Measurements from ENCODE around the gene ADORA3. TPM values are rescaled to one million over a fixed set of nuclear protein-coding genes. Genes with fewer than 3 reads are reported as not detected.

The ADORA3 gene
- total RNA-seq, 1 donor from 2014 or later, result not detected

DNA sequence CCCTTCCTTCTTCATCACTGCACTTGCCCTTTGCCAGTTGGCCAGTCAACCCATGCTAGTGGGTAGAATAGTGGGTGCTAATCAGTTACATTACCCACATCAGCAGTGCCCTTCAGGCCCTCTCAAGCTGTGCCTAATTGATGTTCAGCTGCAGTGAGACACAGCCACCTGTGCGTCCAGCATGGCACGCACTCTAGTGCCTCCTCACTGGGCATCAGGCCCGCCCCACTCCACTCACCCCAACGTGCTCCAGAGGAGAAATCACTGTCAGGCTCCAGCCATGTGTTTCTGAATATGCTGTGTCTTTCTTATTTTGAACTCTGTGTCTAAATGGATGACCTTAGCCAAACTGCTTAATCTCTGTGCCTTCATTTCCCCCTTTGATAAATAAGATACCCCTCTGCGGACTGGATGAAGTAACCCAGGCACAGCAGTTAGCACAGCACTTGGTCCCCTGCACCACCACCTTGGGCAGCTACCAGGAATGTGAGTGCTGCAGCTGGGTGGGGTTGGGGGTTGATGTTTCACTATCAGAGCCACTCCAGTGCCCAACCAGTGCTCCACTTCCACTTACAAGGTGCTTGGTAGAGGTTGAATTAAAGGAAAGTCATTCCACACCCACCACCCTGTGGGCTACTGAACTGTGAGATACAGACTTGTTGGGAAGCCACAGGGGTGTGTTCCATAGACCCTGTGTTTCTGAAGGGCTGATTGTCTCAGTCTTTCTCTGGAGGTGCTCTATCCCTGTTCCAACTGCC, 8.9 kb upstream of the ADORA3 start:
- no peak for FAIRE-seq
- DNase-seq (ENCODE audit: low read depth), result no peak
- Histone ChIP-seq H3K9me3 (ENCODE audit: insufficient read depth, low read depth, low read length) (no peaks in the 10 kb centered on the region), H2AFZ (ENCODE audit: low read depth, low read length) (no peak overlapping the region), H3K27ac (ENCODE audit: low read depth, low read length) (no peak overlapping the region), H4K20me1 (ENCODE audit: insufficient read depth, low read length) (no peaks in the 10 kb centered on the region), H3K79me2 (ENCODE audit: insufficient read depth, low read length) (no peaks in the 10 kb centered on the region), H3K4me3 (ENCODE audit: insufficient read depth, low read depth, low read length) (no peak overlapping the region), H3K9ac (ENCODE audit: low read length) (no peak overlapping the region), H3K4me2 (ENCODE audit: low read length) (no peak overlapping the region), H3K27me3 (ENCODE audit: insufficient read depth, low read length) (no peaks in the 10 kb centered on the region), H3K36me3 (ENCODE audit: insufficient read depth, low read length) (no peaks in the 10 kb centered on the region), H3K4me1 (ENCODE audit: insufficient read depth, low read length) (peaks cover 24% of the 10 kb centered on the region)
- peaks cover 2% of the 10 kb centered on the region for H3K36me3 Mint-ChIP-seq (ENCODE audit: low read depth, unreplicated experiment)
- H3K27me3 Mint-ChIP-seq (ENCODE audit: low read depth, unreplicated experiment), result peaks cover 25% of the 10 kb centered on the region
- no peaks in the 10 kb centered on the region for H3K4me1 Mint-ChIP-seq (ENCODE audit: low read depth, unreplicated experiment)
- no peak overlapping the region for H3K27ac Mint-ChIP-seq (ENCODE audit: unreplicated experiment)
- no peaks in the 10 kb centered on the region for H3K9me3 Mint-ChIP-seq (ENCODE audit: unreplicated experiment)
- no peak overlapping the region for H3K4me3 Mint-ChIP-seq (ENCODE audit: unreplicated experiment)
- TF ChIP-seq, protein P1, sequence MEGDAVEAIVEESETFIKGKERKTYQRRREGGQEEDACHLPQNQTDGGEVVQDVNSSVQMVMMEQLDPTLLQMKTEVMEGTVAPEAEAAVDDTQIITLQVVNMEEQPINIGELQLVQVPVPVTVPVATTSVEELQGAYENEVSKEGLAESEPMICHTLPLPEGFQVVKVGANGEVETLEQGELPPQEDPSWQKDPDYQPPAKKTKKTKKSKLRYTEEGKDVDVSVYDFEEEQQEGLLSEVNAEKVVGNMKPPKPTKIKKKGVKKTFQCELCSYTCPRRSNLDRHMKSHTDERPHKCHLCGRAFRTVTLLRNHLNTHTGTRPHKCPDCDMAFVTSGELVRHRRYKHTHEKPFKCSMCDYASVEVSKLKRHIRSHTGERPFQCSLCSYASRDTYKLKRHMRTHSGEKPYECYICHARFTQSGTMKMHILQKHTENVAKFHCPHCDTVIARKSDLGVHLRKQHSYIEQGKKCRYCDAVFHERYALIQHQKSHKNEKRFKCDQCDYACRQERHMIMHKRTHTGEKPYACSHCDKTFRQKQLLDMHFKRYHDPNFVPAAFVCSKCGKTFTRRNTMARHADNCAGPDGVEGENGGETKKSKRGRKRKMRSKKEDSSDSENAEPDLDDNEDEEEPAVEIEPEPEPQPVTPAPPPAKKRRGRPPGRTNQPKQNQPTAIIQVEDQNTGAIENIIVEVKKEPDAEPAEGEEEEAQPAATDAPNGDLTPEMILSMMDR (IDR thresholded peaks at IDR 0.05; ENCODE audit: insufficient read depth, low read depth, low read length), result no peak
- TF ChIP-seq EZH2 (IDR thresholded peaks at IDR 0.05; ENCODE audit: insufficient read depth, low read length), result no peak

DNA sequence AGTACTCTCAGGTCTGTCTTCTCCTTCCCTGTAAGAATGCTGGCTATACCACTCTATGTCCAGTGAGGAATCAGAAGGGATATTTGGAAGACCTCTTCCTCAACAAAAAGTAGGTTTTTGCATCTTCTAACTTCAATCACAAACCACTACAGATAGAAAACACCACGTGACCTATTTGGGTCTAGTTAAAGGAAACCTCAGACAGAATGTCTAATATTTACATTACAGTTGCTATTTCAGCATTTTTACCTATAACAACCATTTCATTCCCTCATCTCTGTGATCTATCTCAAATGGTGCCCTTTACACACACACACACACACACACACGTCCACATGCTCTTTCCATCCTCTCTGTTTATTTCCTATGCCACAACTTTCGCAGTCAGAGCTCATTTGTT, 7.9 kb upstream of the ADORA3 start:
- no peak for DNase-seq (ENCODE audit: low read depth)
- peaks cover 1% of the 10 kb centered on the region for H3K36me3 Mint-ChIP-seq (ENCODE audit: low read depth, unreplicated experiment)
- Histone ChIP-seq H3K9me3 (ENCODE audit: insufficient read depth, low read depth, low read length) (no peaks in the 10 kb centered on the region), H3K27ac (ENCODE audit: low read depth, low read length) (no peak overlapping the region), H3K4me3 (ENCODE audit: insufficient read depth, low read depth, low read length) (no peak overlapping the region), H3K4me1 (ENCODE audit: insufficient read depth, low read length) (peaks cover 23% of the 10 kb centered on the region), H3K79me2 (ENCODE audit: insufficient read depth, low read length) (no peaks in the 10 kb centered on the region), H4K20me1 (ENCODE audit: insufficient read depth, low read length) (no peaks in the 10 kb centered on the region), H3K36me3 (ENCODE audit: insufficient read depth, low read length) (no peaks in the 10 kb centered on the region), H3K4me2 (ENCODE audit: low read length) (no peak overlapping the region), H3K9ac (ENCODE audit: low read length) (no peak overlapping the region), H3K27me3 (ENCODE audit: insufficient read depth, low read length) (no peaks in the 10 kb centered on the region), H2AFZ (ENCODE audit: low read depth, low read length) (no peak overlapping the region)
- H3K9me3 Mint-ChIP-seq (ENCODE audit: unreplicated experiment), result no peaks in the 10 kb centered on the region
- H3K27me3 Mint-ChIP-seq (ENCODE audit: low read depth, unreplicated experiment), result peaks cover 20% of the 10 kb centered on the region
- H3K27ac Mint-ChIP-seq (ENCODE audit: unreplicated experiment), result no peak overlapping the region
- TF ChIP-seq EZH2 (IDR thresholded peaks at IDR 0.05; ENCODE audit: insufficient read depth, low read length), result no peak
- TF ChIP-seq, protein P1 (IDR thresholded peaks at IDR 0.05; ENCODE audit: insufficient read depth, low read depth, low read length), result no peak
- H3K4me1 Mint-ChIP-seq (ENCODE audit: low read depth, unreplicated experiment), result no peaks in the 10 kb centered on the region
- H3K4me3 Mint-ChIP-seq (ENCODE audit: unreplicated experiment), result no peak overlapping the region
- FAIRE-seq, result no peak

DNA sequence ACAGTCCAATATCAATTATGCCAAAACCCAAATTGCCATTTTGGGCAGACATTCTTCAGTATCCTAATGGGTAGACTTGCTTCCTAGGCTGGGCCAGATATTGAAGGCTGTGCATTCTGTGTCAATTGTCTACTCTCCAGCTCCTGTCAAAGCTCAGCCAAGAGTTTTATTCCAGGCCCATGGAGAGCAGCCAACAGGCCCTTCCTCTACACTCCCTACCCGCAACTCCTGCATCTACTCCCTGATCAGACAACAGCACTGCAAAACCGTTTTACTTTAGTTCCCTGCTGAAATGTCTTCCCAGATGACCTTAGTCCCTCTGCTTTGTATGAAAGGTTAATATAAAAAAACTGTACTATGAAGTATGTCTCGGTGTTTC, 6.6 kb upstream of the ADORA3 start:
- Mint-ChIP-seq H3K36me3 (ENCODE audit: low read depth, unreplicated experiment) (no peaks in the 10 kb centered on the region), H3K4me1 (ENCODE audit: low read depth, unreplicated experiment) (no peaks in the 10 kb centered on the region), H3K4me3 (ENCODE audit: unreplicated experiment) (no peak overlapping the region), H3K27me3 (ENCODE audit: low read depth, unreplicated experiment) (peaks cover 16% of the 10 kb centered on the region), H3K27ac (ENCODE audit: unreplicated experiment) (no peak overlapping the region), H3K9me3 (ENCODE audit: unreplicated experiment) (no peaks in the 10 kb centered on the region)
- H3K4me3 ChIP-seq (ENCODE audit: insufficient read depth, low read depth, low read length), result no peak overlapping the region
- H3K4me1 ChIP-seq (ENCODE audit: insufficient read depth, low read length), result peaks cover 11% of the 10 kb centered on the region
- FAIRE-seq (no peak), DNase-seq (ENCODE audit: low read depth) (no peak)
- H3K27ac ChIP-seq (ENCODE audit: low read depth, low read length), result no peak overlapping the region
- no peaks in the 10 kb centered on the region for H3K79me2 ChIP-seq (ENCODE audit: insufficient read depth, low read length)
- H3K9ac ChIP-seq (ENCODE audit: low read length), result no peak overlapping the region
- no peaks in the 10 kb centered on the region for H4K20me1 ChIP-seq (ENCODE audit: insufficient read depth, low read length)
- TF ChIP-seq, protein P1 (IDR thresholded peaks at IDR 0.05; ENCODE audit: insufficient read depth, low read depth, low read length), result no peak
- TF ChIP-seq EZH2 (IDR thresholded peaks at IDR 0.05; ENCODE audit: insufficient read depth, low read length), result no peak
- H3K4me2 ChIP-seq (ENCODE audit: low read length), result no peak overlapping the region
- no peaks in the 10 kb centered on the region for H3K27me3 ChIP-seq (ENCODE audit: insufficient read depth, low read length)
- no peak overlapping the region for H2AFZ ChIP-seq (ENCODE audit: low read depth, low read length)
- no peaks in the 10 kb centered on the region for H3K36me3 ChIP-seq (ENCODE audit: insufficient read depth, low read length)
- no peaks in the 10 kb centered on the region for H3K9me3 ChIP-seq (ENCODE audit: insufficient read depth, low read depth, low read length)

Measured in astrocyte (in vitro differentiated cells and primary cell).